Activated CD4-positive, alpha-beta T cell treated with anti-CD3 and anti-CD28 coated beads for 36 hours (primary cell): ENCODE measurements around the gene CARD16. TPM values are rescaled to one million over a fixed set of nuclear protein-coding genes. Genes with fewer than 3 reads are reported as not detected.

Experiments
- total RNA-seq, 2 experiments: library from RNA; stranded (reverse); gene quantifications; one replicate each; pipeline ENCODE4 v1.2.3, GENCODE V29; 2021

CARD16 gene
- total RNA-seq, 2 experiments from 2014 or later: 11.6 to 13.9 TPM

Other genes with a start within 250 kb of the CARD16 start
- gene CASP12, start 146.9 kb downstream of the CARD16 start, total RNA-seq: not detected
- gene CASP4, start 76.8 kb downstream of the CARD16 start, total RNA-seq: 10 to 100 TPM; 48.8 to 59.1 TPM
- not detected for gene CASP5, start 22.2 kb downstream of the CARD16 start, total RNA-seq
- 10 to 100 TPM; 23.7 to 33.4 TPM for gene CASP1, start 10.2 kb downstream of the CARD16 start, total RNA-seq
- not detected for gene CARD18, start 94.4 kb upstream of the CARD16 start, total RNA-seq